Activated T-helper 17 cell treated with anti-CD3 and anti-CD28 coated beads, Interleukin-2, amount 50 U/mL, for 72 hours (primary cell): ENCODE measurements around the gene MTERF4. TPM values are rescaled to one million over a fixed set of nuclear protein-coding genes. Genes with fewer than 3 reads are reported as not detected.

Experiments
- ATAC-seq: fragments of 150-1000 bp; cut with Tn5 transposase; replicated peaks from 2 replicates; pipeline ENCODE4 v1.10.0; 2021; ENCODE audit warnings: mild to moderate bottlenecking, moderate library complexity
- H3K27ac Mint-ChIP-seq: one replicate; pipeline ENCODE4 v1.8.0; 2022; ENCODE audit warnings: mixed read lengths
- H3K27me3 Mint-ChIP-seq: one replicate; pipeline ENCODE4 v1.8.0; 2022; ENCODE audit warnings: mixed read lengths
- H3K36me3 Mint-ChIP-seq: one replicate; pipeline ENCODE4 v1.8.0; 2022; ENCODE audit warnings: low read depth, mild to moderate bottlenecking, mixed read lengths
- H3K4me1 Mint-ChIP-seq: one replicate; pipeline ENCODE4 v1.8.0; 2022; ENCODE audit warnings: mixed read lengths
- H3K4me3 Mint-ChIP-seq: one replicate; pipeline ENCODE4 v1.8.0; 2022; ENCODE audit warnings: mild to moderate bottlenecking, mixed read lengths
- H3K9me3 Mint-ChIP-seq: one replicate; pipeline ENCODE4 v1.8.0; 2022; ENCODE audit warnings: mixed read lengths
- total RNA-seq, 2 donors: library from RNA; stranded (reverse); gene quantifications; one replicate each; pipeline ENCODE4 v1.2.3, GENCODE V29; 2022

MTERF4 gene, protein sequence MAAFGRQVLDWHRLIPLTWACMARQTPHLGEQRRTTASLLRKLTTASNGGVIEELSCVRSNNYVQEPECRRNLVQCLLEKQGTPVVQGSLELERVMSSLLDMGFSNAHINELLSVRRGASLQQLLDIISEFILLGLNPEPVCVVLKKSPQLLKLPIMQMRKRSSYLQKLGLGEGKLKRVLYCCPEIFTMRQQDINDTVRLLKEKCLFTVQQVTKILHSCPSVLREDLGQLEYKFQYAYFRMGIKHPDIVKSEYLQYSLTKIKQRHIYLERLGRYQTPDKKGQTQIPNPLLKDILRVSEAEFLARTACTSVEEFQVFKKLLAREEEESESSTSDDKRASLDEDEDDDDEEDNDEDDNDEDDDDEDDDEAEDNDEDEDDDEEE
- 10 to 100 TPM; 36.4 to 86.5 TPM for total RNA-seq

DNA sequence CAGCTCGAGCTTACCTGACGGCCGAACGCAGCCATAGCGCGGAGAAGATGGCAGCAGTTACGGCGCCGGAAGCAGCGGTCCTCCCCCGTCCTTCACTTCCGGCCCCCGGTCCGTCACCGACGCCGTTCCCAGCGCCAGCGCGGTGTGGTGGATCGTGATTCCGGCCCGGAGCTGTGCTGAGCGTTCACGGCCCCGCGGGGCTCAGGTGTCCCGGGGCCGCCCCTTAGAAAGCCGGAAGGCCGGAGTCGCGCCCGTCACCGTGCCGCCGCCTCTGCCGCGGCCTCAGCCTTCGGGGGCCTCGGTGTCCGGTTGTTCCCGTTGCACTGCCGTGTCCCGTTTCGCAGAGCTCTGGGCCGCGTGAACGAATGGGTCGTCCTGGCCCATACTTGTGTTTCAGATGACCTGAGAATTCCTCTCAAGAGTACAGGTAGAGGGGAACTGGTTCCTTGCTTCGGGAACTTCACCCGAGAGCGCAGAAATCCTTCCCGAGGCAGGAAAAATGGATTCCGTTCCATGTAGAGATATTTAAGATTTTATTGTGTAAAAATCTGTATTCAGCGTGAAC, at the start of gene MTERF4:
MTERF4 (minus strand) TSS at position 49 of the 565 bp plus-strand sequence; CDS start at position 35, 14 bp downstream.
- Mint-ChIP-seq H3K4me3 (peak within 1 kb of the TSS; percentile 93), H3K4me1 (peaks cover 17% of the 10 kb centered on the region)

DNA sequence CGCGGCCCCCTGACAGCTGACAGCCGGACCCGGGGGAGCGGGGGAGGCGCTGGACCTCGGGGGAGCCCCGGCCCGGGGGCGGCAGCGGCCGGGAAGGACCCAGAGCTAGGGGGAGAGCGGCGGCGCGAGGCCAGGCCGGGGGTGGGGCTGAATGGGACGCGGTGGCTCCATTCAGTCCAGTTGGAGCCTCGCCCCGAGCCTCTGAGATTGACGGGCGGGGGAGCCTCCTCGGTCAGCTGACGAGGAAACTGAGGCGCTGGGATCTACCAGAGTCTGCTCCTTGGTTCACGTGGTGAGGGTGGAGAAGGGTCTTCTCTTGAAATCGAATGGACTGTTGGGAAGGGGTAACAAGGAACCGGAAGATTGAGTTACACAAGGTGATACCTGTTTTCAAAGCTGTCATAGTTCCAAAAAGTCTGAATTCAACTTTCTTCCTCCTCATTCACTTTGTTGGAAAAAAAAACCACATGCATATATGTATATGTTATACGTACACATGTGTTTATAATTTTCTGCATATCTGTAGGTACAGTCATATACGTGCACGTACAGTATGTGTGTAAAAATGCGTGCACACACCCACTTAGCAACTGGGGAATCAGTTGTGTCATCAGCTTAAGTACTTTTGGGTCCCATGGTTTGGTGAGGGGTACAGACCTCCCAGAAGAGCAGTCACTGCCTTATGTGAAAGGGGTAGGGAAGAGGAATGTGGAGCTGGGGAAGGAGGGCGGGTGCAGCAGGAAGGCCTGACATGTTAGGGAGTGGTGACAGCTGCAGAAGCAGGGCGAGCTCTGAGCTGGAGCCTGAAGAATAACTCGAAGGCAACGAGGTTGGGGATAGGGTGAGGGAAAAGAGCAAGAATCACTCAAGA, 48.8 kb upstream of the MTERF4 start:
- peak overlapping the region; percentile 97 for H3K4me3 Mint-ChIP-seq
- H3K27me3 Mint-ChIP-seq = no peaks in the 10 kb centered on the region
- H3K9me3 Mint-ChIP-seq = no peaks in the 10 kb centered on the region
- peak overlapping the region; percentile 97 for H3K27ac Mint-ChIP-seq
- peaks cover 38% of the 10 kb centered on the region for H3K4me1 Mint-ChIP-seq
- H3K36me3 Mint-ChIP-seq = peaks cover 33% of the 10 kb centered on the region
- ATAC-seq = peak; percentile 10

More for the DNA sequence above, at the start of gene MTERF4:
- H3K27ac Mint-ChIP-seq = peak within 1 kb of the TSS; percentile 96
- H3K36me3 Mint-ChIP-seq = peaks cover 68% of the 10 kb centered on the region
- ATAC-seq = peak; percentile 96
- no peaks in the 10 kb centered on the region for H3K9me3 Mint-ChIP-seq
- H3K27me3 Mint-ChIP-seq = no peaks in the 10 kb centered on the region

DNA sequence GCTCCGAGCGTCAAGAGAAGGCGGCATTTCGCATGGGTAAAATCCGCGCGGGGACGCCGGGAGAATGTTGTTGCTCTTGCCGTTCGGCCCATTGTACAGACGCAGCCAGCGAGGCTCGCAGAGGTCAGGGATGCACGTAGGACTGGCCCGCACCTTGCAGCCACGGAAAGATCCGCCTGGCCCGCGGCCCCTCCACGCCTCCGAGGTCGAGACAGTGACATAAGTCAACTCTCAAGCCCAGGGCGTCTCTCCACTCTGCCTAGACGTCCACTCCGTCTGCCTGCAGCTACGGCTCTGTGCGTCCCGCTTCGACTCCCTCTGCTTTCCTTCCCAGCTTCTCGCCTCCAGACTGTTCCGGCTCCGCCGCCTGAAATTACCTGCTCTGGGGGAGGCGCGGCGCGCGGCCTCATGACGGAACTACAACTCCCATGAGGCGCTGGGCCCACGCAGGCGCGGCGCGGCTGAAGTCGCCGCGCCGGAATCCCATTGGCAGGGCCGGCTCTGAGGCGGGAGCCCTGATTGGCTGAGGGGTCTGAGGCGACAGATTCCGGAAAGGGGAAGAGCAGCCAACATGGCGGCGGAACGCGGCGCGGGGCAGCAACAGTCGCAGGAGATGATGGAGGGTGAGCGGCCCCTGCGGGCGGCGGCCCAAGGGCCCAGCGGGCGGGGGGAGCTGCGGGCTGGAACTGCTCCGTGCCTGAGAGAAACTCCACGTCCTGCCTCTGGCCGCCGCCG, 48.0 kb upstream of the MTERF4 start, which contains the start of gene PPP1R7:
PPP1R7 (plus strand) TSS at position 543 of the 735 bp plus-strand sequence; CDS start at position 572, 29 bp downstream.
- peaks cover 29% of the 10 kb centered on the region for H3K36me3 Mint-ChIP-seq
- no peaks in the 10 kb centered on the region for H3K27me3 Mint-ChIP-seq
- peak within 1 kb of the TSS; percentile 97 for H3K27ac Mint-ChIP-seq
- peaks cover 37% of the 10 kb centered on the region for H3K4me1 Mint-ChIP-seq
- no peaks in the 10 kb centered on the region for H3K9me3 Mint-ChIP-seq
- peak within 1 kb of the TSS; percentile 97 for H3K4me3 Mint-ChIP-seq
- peak; percentile 75 for ATAC-seq

DNA sequence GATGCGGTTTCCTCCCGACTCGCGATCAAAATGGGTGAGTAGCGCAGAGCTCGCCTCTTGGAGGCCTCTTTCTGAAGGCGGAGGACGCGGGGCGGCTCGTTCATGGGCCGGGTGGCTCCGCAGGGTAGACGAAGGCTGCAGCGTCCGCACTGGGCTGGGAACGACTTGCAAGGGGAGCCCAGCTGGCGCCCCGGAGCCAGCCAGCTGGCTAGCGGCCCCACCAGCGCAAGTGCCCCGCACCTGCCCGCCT, 47.5 kb upstream of the MTERF4 start:
- Mint-ChIP-seq H3K9me3 (no peaks in the 10 kb centered on the region), H3K27me3 (no peaks in the 10 kb centered on the region), H3K36me3 (peaks cover 24% of the 10 kb centered on the region), H3K27ac (peak overlapping the region; percentile 97), H3K4me3 (peak overlapping the region; percentile 97), H3K4me1 (peaks cover 32% of the 10 kb centered on the region)
- ATAC-seq = no peak

DNA sequence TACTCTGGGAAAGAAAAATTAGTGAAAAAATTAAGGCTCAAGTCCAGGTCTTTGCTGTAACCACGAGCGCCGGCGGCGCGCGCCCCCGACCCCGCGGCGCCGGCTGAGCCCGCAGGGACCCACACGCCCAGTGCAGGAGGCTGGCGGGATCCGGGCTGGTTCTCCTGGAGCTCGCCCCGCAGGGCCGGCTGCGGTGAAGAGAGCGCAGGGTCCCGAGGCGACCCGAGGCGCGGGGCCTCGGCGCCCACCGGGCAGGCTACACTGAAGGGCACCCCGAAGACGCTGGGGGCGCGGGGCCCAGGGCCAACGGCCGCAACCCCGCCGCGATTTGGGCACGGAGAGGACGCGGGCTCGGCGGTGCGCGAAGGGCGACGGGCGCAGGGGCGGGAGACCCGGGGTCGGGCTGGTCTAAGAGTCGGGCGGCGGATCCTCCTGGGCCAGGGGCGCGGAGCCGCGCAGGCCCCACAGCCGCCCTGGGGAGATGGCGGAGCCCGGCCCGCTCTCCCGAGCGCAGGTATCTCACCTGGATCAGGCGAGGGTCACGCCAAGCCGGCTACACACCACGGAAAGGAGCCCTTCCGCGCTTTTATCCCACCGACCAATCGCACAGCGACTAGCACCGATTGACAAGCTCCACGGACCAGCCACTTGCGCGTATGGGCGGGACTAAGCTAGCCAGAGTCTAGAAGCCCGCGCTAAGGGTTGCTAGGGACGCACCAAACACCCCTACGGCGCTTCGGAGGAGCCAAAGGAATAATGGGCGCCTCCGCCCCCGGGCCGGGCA, 47.0 kb upstream of the MTERF4 start, which contains the start of gene PASK:
PASK (minus strand) TSS at position 582 of the 784 bp plus-strand sequence. CDS start 6,440 bp downstream, outside the sequence.
- Mint-ChIP-seq H3K4me1 (peaks cover 32% of the 10 kb centered on the region), H3K36me3 (peaks cover 20% of the 10 kb centered on the region), H3K27ac (peak within 1 kb of the TSS; percentile 97), H3K4me3 (peak within 1 kb of the TSS; percentile 97), H3K9me3 (no peaks in the 10 kb centered on the region), H3K27me3 (no peaks in the 10 kb centered on the region)
- peak; percentile 86 for ATAC-seq

DNA sequence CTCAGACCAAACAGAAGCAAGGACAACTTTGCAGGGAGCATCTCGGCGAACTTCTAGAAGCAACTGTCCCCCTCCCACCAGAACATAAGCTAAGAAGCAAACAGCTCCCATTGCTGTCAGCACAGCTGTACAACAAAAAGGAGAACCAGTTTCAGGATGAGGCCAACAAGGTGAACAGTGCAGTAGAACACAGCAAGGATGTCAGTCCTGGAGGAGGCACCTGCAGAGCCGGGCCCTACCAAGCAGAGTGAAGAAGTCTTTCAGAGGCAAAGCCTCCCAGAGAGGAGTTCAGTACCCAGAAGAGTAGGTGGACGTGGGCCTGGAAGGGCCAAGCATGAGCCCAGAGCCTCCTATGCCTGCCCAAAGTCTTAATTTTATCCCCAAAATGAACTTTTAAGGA, 46.2 kb upstream of the MTERF4 start:
- H3K4me1 Mint-ChIP-seq = peaks cover 27% of the 10 kb centered on the region
- no peaks in the 10 kb centered on the region for H3K27me3 Mint-ChIP-seq
- peak overlapping the region; percentile 91 for H3K27ac Mint-ChIP-seq

DNA sequence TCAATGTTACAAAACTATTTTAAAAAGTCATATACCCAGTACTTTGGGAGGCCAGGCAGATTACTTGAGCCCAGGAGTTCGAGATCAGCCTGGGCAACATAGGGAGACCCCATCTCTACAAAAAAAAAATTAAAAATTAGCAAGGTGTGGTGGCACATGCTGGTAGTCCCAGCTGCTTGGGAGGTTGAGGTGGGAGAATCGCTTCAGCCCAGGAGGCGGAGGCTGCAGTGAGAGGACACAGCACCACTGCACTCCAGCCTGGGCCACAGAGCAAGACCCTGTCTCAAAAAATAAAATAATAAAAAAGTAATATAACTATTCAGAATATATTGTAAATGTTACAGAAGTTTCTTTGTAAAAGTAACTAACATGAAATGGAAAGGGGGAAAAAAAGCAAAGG, 45.2 kb upstream of the MTERF4 start:
- Mint-ChIP-seq H3K4me1 (peaks cover 24% of the 10 kb centered on the region), H3K9me3 (no peaks in the 10 kb centered on the region), H3K27ac (no peak overlapping the region), H3K36me3 (peaks cover 11% of the 10 kb centered on the region), H3K4me3 (peak overlapping the region; percentile 97), H3K27me3 (no peaks in the 10 kb centered on the region)
- ATAC-seq = no peak

More for the DNA sequence above, 46.2 kb upstream of the MTERF4 start:
- H3K36me3 Mint-ChIP-seq = peaks cover 12% of the 10 kb centered on the region
- H3K4me3 Mint-ChIP-seq = peak overlapping the region; percentile 97
- no peak for ATAC-seq
- H3K9me3 Mint-ChIP-seq = no peaks in the 10 kb centered on the region

DNA sequence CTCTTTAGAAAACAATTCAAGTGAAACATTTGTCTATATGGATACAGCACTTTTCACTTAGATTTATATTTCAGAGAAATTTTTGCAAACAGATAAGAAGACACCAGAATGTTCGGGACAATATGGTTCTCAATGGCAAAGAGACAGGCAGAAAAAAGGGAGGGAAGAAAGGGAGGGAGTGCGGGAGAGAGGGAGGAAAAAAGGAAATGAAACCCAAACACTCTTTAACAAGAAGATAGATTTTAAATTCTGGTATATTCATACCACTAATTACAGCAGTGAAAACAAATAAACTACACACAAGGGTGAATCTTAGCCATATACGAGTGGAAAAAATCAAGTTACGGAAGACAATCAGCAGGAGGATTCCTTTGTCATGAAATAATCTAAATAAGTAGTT, 44.2 kb upstream of the MTERF4 start:
- no peak overlapping the region for H3K4me3 Mint-ChIP-seq
- ATAC-seq = no peak
- H3K36me3 Mint-ChIP-seq = peaks cover 21% of the 10 kb centered on the region
- H3K27me3 Mint-ChIP-seq = no peaks in the 10 kb centered on the region
- peaks cover 13% of the 10 kb centered on the region for H3K4me1 Mint-ChIP-seq
- H3K27ac Mint-ChIP-seq = no peak overlapping the region
- no peaks in the 10 kb centered on the region for H3K9me3 Mint-ChIP-seq

DNA sequence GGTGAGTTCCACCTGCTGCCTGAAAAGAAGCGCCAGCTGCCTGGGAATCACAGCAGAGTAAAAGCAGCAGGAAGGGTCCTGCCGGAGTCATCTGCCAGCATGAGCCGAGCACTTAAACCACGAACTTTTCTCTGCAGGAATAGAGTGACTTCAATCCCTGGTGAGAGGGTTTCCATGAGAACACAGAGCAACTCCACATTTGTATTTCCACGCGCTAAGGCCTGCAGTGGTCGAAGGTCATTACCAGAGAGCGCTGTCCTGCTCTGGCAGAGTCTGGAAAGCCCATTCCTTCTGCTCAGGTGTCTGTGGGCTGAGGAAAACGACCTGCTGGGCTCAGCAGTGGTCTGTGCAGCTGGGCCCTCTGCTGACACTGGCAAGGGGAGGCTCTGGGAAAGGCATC, 40.5 kb upstream of the MTERF4 start:
- no peak overlapping the region for H3K27ac Mint-ChIP-seq
- H3K27me3 Mint-ChIP-seq = no peaks in the 10 kb centered on the region
- no peak overlapping the region for H3K4me3 Mint-ChIP-seq
- no peaks in the 10 kb centered on the region for H3K4me1 Mint-ChIP-seq
- no peaks in the 10 kb centered on the region for H3K9me3 Mint-ChIP-seq
- ATAC-seq = no peak
- H3K36me3 Mint-ChIP-seq = peaks cover 48% of the 10 kb centered on the region

DNA sequence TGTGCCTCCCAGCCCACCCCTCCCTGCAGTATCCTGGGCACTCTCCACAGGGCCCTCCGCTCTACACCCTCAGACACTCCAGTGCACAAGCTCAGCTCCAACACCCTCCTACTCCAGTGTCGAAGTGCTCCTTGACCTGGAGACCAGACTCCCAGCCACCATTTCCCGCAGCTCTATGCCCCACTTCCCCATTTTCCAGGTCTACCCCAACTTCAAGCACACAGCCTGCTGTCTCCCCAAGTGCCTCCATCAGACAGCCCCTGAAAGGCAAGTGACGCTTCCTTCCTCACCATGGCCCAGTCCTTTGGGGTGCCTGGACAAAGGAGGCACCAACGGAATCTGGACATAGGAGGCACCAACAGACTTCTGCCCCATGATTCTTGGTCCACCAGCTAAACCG, 40.0 kb upstream of the MTERF4 start:
- Mint-ChIP-seq H3K27ac (peak overlapping the region; percentile 28), H3K36me3 (peaks cover 49% of the 10 kb centered on the region), H3K4me1 (no peaks in the 10 kb centered on the region), H3K27me3 (no peaks in the 10 kb centered on the region), H3K4me3 (no peak overlapping the region), H3K9me3 (no peaks in the 10 kb centered on the region)
- no peak for ATAC-seq

DNA sequence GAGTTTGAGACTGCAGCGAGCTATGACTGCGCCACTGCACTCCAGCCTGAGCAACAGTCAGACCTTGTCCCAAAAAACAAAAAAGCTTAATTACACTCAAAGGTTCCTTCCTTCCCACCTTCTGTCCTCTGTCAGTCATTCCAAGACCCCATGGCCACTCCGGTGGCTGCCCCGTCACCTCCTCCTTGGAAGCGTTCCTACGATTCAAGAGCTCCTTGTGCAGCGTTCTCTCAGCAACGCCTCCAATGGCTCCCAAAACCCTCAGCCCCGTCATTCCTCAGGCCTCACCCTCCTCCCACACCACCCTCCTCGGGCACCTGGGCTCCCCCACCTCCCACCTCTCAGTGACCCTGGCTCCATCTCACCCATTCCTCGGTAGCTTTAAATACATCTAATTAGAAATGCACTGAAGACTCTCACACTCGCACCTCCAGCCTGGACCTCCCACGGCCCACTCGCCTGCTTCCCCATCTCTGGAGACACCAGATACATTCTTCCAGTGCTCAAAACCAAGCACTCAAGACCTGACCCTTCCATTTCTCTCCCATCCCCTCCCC, 39.2 kb upstream of the MTERF4 start:
- ATAC-seq = no peak
- Mint-ChIP-seq H3K27ac (peak overlapping the region; percentile 28), H3K36me3 (peaks cover 53% of the 10 kb centered on the region), H3K4me1 (no peaks in the 10 kb centered on the region), H3K4me3 (no peak overlapping the region), H3K9me3 (no peaks in the 10 kb centered on the region), H3K27me3 (no peaks in the 10 kb centered on the region)

DNA sequence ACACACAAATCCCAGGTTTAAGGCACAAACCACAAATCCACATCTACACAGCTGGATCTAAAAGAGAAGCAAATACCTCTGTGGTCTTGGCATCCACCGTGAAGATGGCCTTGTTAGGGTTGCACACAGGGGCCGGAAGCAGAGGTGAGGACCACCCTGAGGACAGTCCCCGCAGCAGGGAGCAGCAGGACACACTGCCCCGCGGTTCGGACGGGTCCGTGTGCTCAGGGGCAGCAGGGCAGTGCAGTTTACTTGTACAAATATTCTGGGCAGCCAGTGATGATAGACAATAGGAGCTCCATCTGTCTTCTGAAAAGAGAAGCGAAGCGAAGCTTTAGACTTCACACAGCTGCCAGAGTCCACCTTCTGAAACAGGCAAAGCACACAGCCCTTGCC, 38.4 kb upstream of the MTERF4 start:
- H3K36me3 Mint-ChIP-seq = peaks cover 61% of the 10 kb centered on the region
- no peak overlapping the region for H3K4me3 Mint-ChIP-seq
- no peaks in the 10 kb centered on the region for H3K9me3 Mint-ChIP-seq
- peak overlapping the region; percentile 29 for H3K27ac Mint-ChIP-seq
- no peaks in the 10 kb centered on the region for H3K4me1 Mint-ChIP-seq
- no peaks in the 10 kb centered on the region for H3K27me3 Mint-ChIP-seq
- no peak for ATAC-seq
